Fibroblast of peridontal ligament (primary cell): Measurements from ENCODE around the gene HS1BP3.
A peak's percentile ranks its signal among the peaks of the same experiment; 100 is the strongest.

Experiments used
- DNase-seq: peaks from one replicate; pipeline ENCODE4 v3.0.0-alpha.2; 2010; ENCODE audit errors: extremely low read depth

HS1BP3 gene

GRCh38 chr2:20650877-20651730, at the start of gene HS1BP3:
Gene HS1BP3, minus strand, starts transcription at chr2:20651098. Its CDS starts 35 bp downstream, at chr2:20651063.
- DNase-seq: peak; percentile 60

GRCh38 chr2:20698916-20699613, 48.2 kb upstream of the HS1BP3 start:
- DNase-seq: no peak

GRCh38 chr2:20697322-20697934, 46.5 kb upstream of the HS1BP3 start:
- DNase-seq: no peak

GRCh38 chr2:20696366-20696765, 45.5 kb upstream of the HS1BP3 start:
- DNase-seq: no peak

GRCh38 chr2:20693317-20693716, 42.4 kb upstream of the HS1BP3 start:
- no peak for DNase-seq

- no peak for DNase-seq
Observed at GRCh38 chr2:20692081-20692480, 41.2 kb upstream of the HS1BP3 start.

- DNase-seq: no peak
Observed at GRCh38 chr2:20691076-20691734, 40.3 kb upstream of the HS1BP3 start.

- no peak for DNase-seq
Observed at GRCh38 chr2:20689428-20690264, 38.7 kb upstream of the HS1BP3 start.

- DNase-seq: no peak
Observed at GRCh38 chr2:20687260-20687832, 36.4 kb upstream of the HS1BP3 start.

GRCh38 chr2:20684581-20685063, 33.7 kb upstream of the HS1BP3 start:
- no peak for DNase-seq

- no peak for DNase-seq
Observed at GRCh38 chr2:20682167-20682920, 31.4 kb upstream of the HS1BP3 start.

- DNase-seq: no peak
Observed at GRCh38 chr2:20680744-20681375, 30.0 kb upstream of the HS1BP3 start.

GRCh38 chr2:20678780-20679179, 27.9 kb upstream of the HS1BP3 start:
- no peak for DNase-seq

- no peak for DNase-seq
Observed at GRCh38 chr2:20678086-20678395, 27.1 kb upstream of the HS1BP3 start.

- no peak for DNase-seq
Observed at GRCh38 chr2:20677301-20678085, 26.6 kb upstream of the HS1BP3 start.

GRCh38 chr2:20676353-20677215, 25.7 kb upstream of the HS1BP3 start:
- DNase-seq: no peak

GRCh38 chr2:20675701-20676352, 24.9 kb upstream of the HS1BP3 start:
- no peak for DNase-seq
